PC-3 (cell line): ENCODE data around the gene KCTD6.

Source experiments
- CTCF ChIP-seq: fragments of 300-600 bp; sonication (generic); conservative IDR thresholded peaks from 2 replicates; pipeline ENCODE4 v1.5.1; 2017; ENCODE audit warnings: antibody characterized with exemption, low read depth, mild to moderate bottlenecking, low read length
- EZH2 ChIP-seq: fragments of 300-600 bp; sonication (generic); IDR thresholded peaks from one replicate; pipeline ENCODE4 v1.6.1; 2017; ENCODE audit warnings: antibody characterized with exemption, mild to moderate bottlenecking, low read length; ENCODE audit not compliant: unreplicated experiment

- TF ChIP-seq CTCF (no peak), EZH2 (no peak)
These were observed 11.0 kb downstream of the KCTD6 start for GRCh38 chr3:58502872-58503271.
